H1 (cell line): ENCODE results near the gene MAGI1. TPM values are rescaled to one million over a fixed set of nuclear protein-coding genes. Genes with fewer than 3 reads are reported as not detected.

Experiments used
- CTCF ChIA-PET: fragments of 300-600 bp; sonication (Branson Sonifier 250); formaldehyde crosslinking; loops from one replicate; lab custom pipeline; 2021; ENCODE audit not compliant: partially characterized antibody; lab: Charles Lee
- POLR2A ChIA-PET: fragments of 300-600 bp; sonication (Branson Sonifier 250); formaldehyde crosslinking; loops from one replicate; lab custom pipeline; 2021; ENCODE audit warnings: inconsistent platforms; ENCODE audit not compliant: partially characterized antibody; lab: Charles Lee
- DNase-seq, 2 experiments: peaks; one replicate each; pipeline versions ENCODE4 v3.0.0 to v3.0.0-alpha.2; 2010 to 2022; ENCODE audit warnings: low spot score in 2 of 2, low read depth in 1 of 2, mixed read lengths in 1 of 2
- FAIRE-seq: peaks from 2 replicates; lab custom pipeline; 2011; peaks lifted over from hg19 to GRCh38; lab: Jason Lieb, UNC
- H2AFZ ChIP-seq: 2 replicates; pipeline ENCODE4 v1.8.1; 2012; ENCODE audit warnings: low read length, inconsistent platforms
- H2AK5ac ChIP-seq: 2 replicates; pipeline ENCODE4 v1.6.1; 2013; ENCODE audit warnings: low read depth, low read length
- H2BK120ac ChIP-seq: replicated peaks from 2 replicates; pipeline ENCODE3; 2013; ENCODE audit warnings: low read depth, low read length, inconsistent platforms
- H2BK12ac ChIP-seq: 2 replicates; pipeline ENCODE4 v1.6.1; 2013; ENCODE audit warnings: low read depth, low read length
- H2BK15ac ChIP-seq: 2 replicates; pipeline ENCODE4 v1.6.1; 2013; ENCODE audit warnings: low read length
- H2BK20ac ChIP-seq: 2 replicates; pipeline ENCODE4 v1.6.1; 2013; ENCODE audit warnings: low read length
- H2BK5ac ChIP-seq: 2 replicates; pipeline ENCODE4 v1.6.1; 2013; ENCODE audit warnings: low read depth, low read length
- H3K14ac ChIP-seq: 2 replicates; pipeline ENCODE4 v1.6.1; 2013; ENCODE audit warnings: inconsistent platforms; ENCODE audit not compliant: insufficient read length
- H3K18ac ChIP-seq: 2 replicates; pipeline ENCODE4 v1.6.1; 2013; ENCODE audit warnings: low read length; ENCODE audit errors: extremely low read depth
- H3K23ac ChIP-seq: 2 replicates; pipeline ENCODE4 v1.6.1; 2013; ENCODE audit warnings: inconsistent platforms; ENCODE audit not compliant: insufficient read length
- H3K23me2 ChIP-seq: 2 replicates; pipeline ENCODE4 v1.6.1; 2013; ENCODE audit warnings: low read depth, low read length
- H3K27ac ChIP-seq: 2 replicates; pipeline ENCODE4 v1.6.1; 2011; ENCODE audit warnings: low read depth, low read length, inconsistent platforms
- H3K27me3 ChIP-seq, 4 experiments: replicated peaks in 1 of 4; 1 replicate in 1 of 4; 2 replicates in 3 of 4; pipeline versions ENCODE4 v1.6.1 to v1.8.1; 2011 to 2013; ENCODE audit warnings: low read length in 3 of 4, mild to moderate bottlenecking in 3 of 4, inconsistent platforms in 2 of 4, mixed read lengths in 2 of 4, moderate library complexity in 1 of 4; ENCODE audit not compliant: control insufficient read depth in 3 of 4, insufficient read depth in 3 of 4; ENCODE audit errors: extremely low read depth in 1 of 4
- H3K36me3 ChIP-seq, 4 experiments: 2 replicates each; pipeline versions ENCODE4 v1.6.1 to v1.8.1; 2011 to 2013; ENCODE audit warnings: mild to moderate bottlenecking in 4 of 4, low read length in 3 of 4, moderate library complexity in 2 of 4, control low read depth in 1 of 4, inconsistent platforms in 1 of 4; ENCODE audit not compliant: insufficient read depth in 4 of 4, control insufficient read depth in 2 of 4
- H3K4ac ChIP-seq: replicated peaks from 2 replicates; pipeline ENCODE3; 2013; ENCODE audit warnings: low read length, low read depth, mixed read lengths, inconsistent platforms; ENCODE audit not compliant: insufficient read length
- H3K4me1 ChIP-seq, 4 experiments: replicated peaks in 1 of 4; 1 replicate in 1 of 4; 2 replicates in 3 of 4; pipeline versions ENCODE4 v1.6.1 to v1.8.1; 2011 to 2013; ENCODE audit warnings: low read length in 3 of 4, inconsistent platforms in 2 of 4, mixed read lengths in 1 of 4; ENCODE audit not compliant: insufficient read depth in 4 of 4, control insufficient read depth in 3 of 4
- H3K4me2 ChIP-seq, 2 experiments: 2 replicates each; pipeline versions ENCODE4 v1.6.1 to v1.8.1; 2011 to 2013; ENCODE audit warnings: low read depth in 2 of 2, low read length in 2 of 2, control low read depth in 1 of 2, inconsistent platforms in 1 of 2, mild to moderate bottlenecking in 1 of 2; ENCODE audit not compliant: insufficient read depth in 1 of 2
- H3K4me3 ChIP-seq, 4 experiments: fragments of 200-600, 300-600 bp in 1 of 4; sonication (generic), shearing (Covaris generic), sonication (Bioruptor Twin) in 1 of 4; 2 replicates each; pipeline versions ENCODE4 v1.5.1 to v1.8.1; 2011 to 2016; ENCODE audit warnings: low read length in 4 of 4, low read depth in 3 of 4, control low read depth in 2 of 4, inconsistent platforms in 2 of 4, mild to moderate bottlenecking in 2 of 4, mixed read lengths in 1 of 4, moderate library complexity in 1 of 4; ENCODE audit not compliant: insufficient read depth in 2 of 4; ENCODE audit errors: extremely low read depth in 1 of 4
- H3K56ac ChIP-seq: replicated peaks from 2 replicates; pipeline ENCODE3; 2013; ENCODE audit warnings: low read depth, mild to moderate bottlenecking, mixed read lengths, low read length, inconsistent platforms; ENCODE audit not compliant: insufficient read length
- H3K79me1 ChIP-seq: 2 replicates; pipeline ENCODE4 v1.6.1; 2013; ENCODE audit warnings: low read depth, low read length, control low read depth
- H3K79me2 ChIP-seq, 2 experiments: 2 replicates each; pipeline versions ENCODE4 v1.6.1 to v1.8.1; 2012 to 2013; ENCODE audit warnings: low read length in 2 of 2, mild to moderate bottlenecking in 2 of 2, inconsistent platforms in 1 of 2; ENCODE audit not compliant: insufficient read depth in 2 of 2, control insufficient read depth in 1 of 2
- H3K9ac ChIP-seq, 4 experiments: replicated peaks in 1 of 4; 1 replicate in 1 of 4; 2 replicates in 3 of 4; pipeline versions ENCODE4 v1.6.1 to v1.8.1; 2011 to 2013; ENCODE audit warnings: low read depth in 3 of 4, low read length in 3 of 4, control low read depth in 2 of 4, mild to moderate bottlenecking in 2 of 4, moderate library complexity in 2 of 4, inconsistent platforms in 1 of 4; ENCODE audit errors: extremely low read depth in 1 of 4
- H3K9me3 ChIP-seq, 2 experiments: 2 replicates each; pipeline versions ENCODE4 v1.6.1 to v1.8.1; 2012 to 2013; ENCODE audit warnings: mild to moderate bottlenecking in 2 of 2, moderate library complexity in 2 of 2, control low read depth in 1 of 2, inconsistent platforms in 1 of 2, low read depth in 1 of 2, low read length in 1 of 2, mixed read lengths in 1 of 2; ENCODE audit not compliant: insufficient read depth in 2 of 2
- H4K20me1 ChIP-seq, 2 experiments: replicated peaks in 1 of 2; 2 replicates each; pipeline versions ENCODE3 to v1.8.1; 2011 to 2013; ENCODE audit warnings: inconsistent platforms in 2 of 2, low read length in 2 of 2, mild to moderate bottlenecking in 1 of 2; ENCODE audit not compliant: insufficient read depth in 2 of 2, control insufficient read depth in 1 of 2
- H4K5ac ChIP-seq: 2 replicates; pipeline ENCODE4 v1.6.1; 2013; ENCODE audit warnings: low read length, low read depth, mixed read lengths, inconsistent platforms; ENCODE audit not compliant: insufficient read length
- H4K8ac ChIP-seq: 2 replicates; pipeline ENCODE4 v1.8.0; 2013; ENCODE audit warnings: mild to moderate bottlenecking, moderate library complexity, low read length, inconsistent platforms; ENCODE audit not compliant: insufficient read depth; ENCODE audit errors: extremely low read depth
- H4K91ac ChIP-seq: replicated peaks from 2 replicates; pipeline ENCODE3; 2013; ENCODE audit warnings: low read length, mixed read lengths, inconsistent platforms; ENCODE audit not compliant: insufficient read length
- ATF2 ChIP-seq: IDR thresholded peaks from 2 replicates; pipeline ENCODE4 v1.6.1; 2012; ENCODE audit warnings: low read length, inconsistent platforms
- CBX8 ChIP-seq: fragments of 300-800, 300-1000 bp; sonication (generic); IDR thresholded peaks from 2 replicates; pipeline ENCODE4 v1.7.1; 2016; ENCODE audit warnings: low read depth, low read length, borderline replicate concordance
- CHD1 ChIP-seq: IDR thresholded peaks from 2 replicates; pipeline ENCODE4 v1.6.1; 2012; ENCODE audit warnings: low read depth, low read length, improper control_type of control experiment
- MAFK ChIP-seq: IDR thresholded peaks from 2 replicates; pipeline ENCODE4 v1.6.1; 2012; ENCODE audit warnings: low read depth, mild to moderate bottlenecking, improper control_type of control experiment, low read length
- RFX5 ChIP-seq: IDR thresholded peaks from 2 replicates; pipeline ENCODE4 v1.6.1; 2011; ENCODE audit warnings: low read depth, low read length, improper control_type of control experiment, borderline replicate concordance
- RNF2 ChIP-seq: fragments of 200-900, 300-1000 bp; sonication (generic); IDR thresholded peaks from 2 replicates; pipeline ENCODE4 v1.7.1; 2016; ENCODE audit warnings: borderline replicate concordance, low read depth, mild to moderate bottlenecking, antibody characterized with exemption, low read length; ENCODE audit not compliant: poor library complexity, severe bottlenecking; ENCODE audit errors: missing control alignments
- SP1 ChIP-seq: IDR thresholded peaks from 2 replicates; pipeline ENCODE4 v1.6.1; 2011; ENCODE audit warnings: low read depth, low read length
- SP4 ChIP-seq: IDR thresholded peaks from 2 replicates; pipeline ENCODE4 v1.6.1; 2012; ENCODE audit warnings: low read length, inconsistent platforms
- WGBS, 2 experiments: shearing (Covaris generic) in 1 of 2; methylation state at CpG; one replicate each; pipeline versions ENCODE4 v1.1.6 to v1.1.7; 2013 to 2015; ENCODE audit warnings: low lambda C conversion rate in 2 of 2, mixed read lengths in 2 of 2, inconsistent platforms in 1 of 2, low coverage in 1 of 2, missing lambda C conversion rate in 1 of 2; ENCODE audit not compliant: insufficient replicate concordance in 2 of 2, insufficient coverage in 1 of 2, insufficient read length in 1 of 2; ENCODE audit errors: extremely low coverage in 1 of 2, missing lambda C conversion rate in 1 of 2; 5-methylcytosine and 5-hydroxymethylcytosine counted together
- polyA plus RNA-seq, 7 experiments: library from polyadenylated mRNA; depleted of rRNA in 3 of 7; stranded (reverse) in 5 of 7; unstranded in 2 of 7; fragments of >200 nt in 5 of 7; fragments of 200-250 nt in 2 of 7; gene quantifications; 1 replicate in 5 of 7; 2 replicates in 1 of 7; 4 replicates in 1 of 7; pipeline versions ENCODE4 v1.2.1 to v1.2.3, GENCODE V29; 2011 to 2013; ENCODE audit warnings: missing spikeins in 2 of 7, mixed read lengths in 2 of 7
- total RNA-seq: library from RNA; stranded (reverse); fragmentation: NEBNext Ultra II Directional; extraction: Animal tissue kit (Norgen Biotek cat#: 25700); gene quantifications from 2 replicates; pipeline ENCODE4 v1.2.1, GENCODE V29; 2021

The MAGI1 gene
- total and polyA plus RNA-seq, 2 of the 8 experiments (the other 6 are each of a cell fraction or from before 2014, with no cell fraction given): 19.8 to 78.0 TPM

GRCh38 chr3:65503776-65504175 is 534.9 kb downstream of the MAGI1 start:
- FAIRE-seq: no peak
- Histone ChIP-seq H3K14ac (no peak overlapping the region), H3K4me2 (no peak overlapping the region), H4K20me1 (no peaks in the 10 kb centered on the region), H3K27me3 (no peaks in the 10 kb centered on the region), H2BK5ac (no peak overlapping the region), H2BK15ac (no peak overlapping the region), H4K91ac (no peak overlapping the region), H2BK12ac (no peak overlapping the region), H3K4me3 (no peak overlapping the region), H3K9ac (no peak overlapping the region), H4K5ac (no peak overlapping the region), H2AFZ (no peak overlapping the region), H3K4ac (no peak overlapping the region), H3K79me1 (no peaks in the 10 kb centered on the region; the same call in 1 of the 2 replicates), H3K4me1 (peaks cover 0 to 10% (median 2%) of the 10 kb centered on the region in 4 experiments; a peak in 3 of 7 replicates), H3K18ac (no peak overlapping the region), H3K27ac (no peak overlapping the region), H2AK5ac (no peak overlapping the region), H4K8ac (no peak overlapping the region), H3K56ac (no peak overlapping the region), H2BK20ac (no peak overlapping the region), H3K9me3 (no peaks in the 10 kb centered on the region), H3K23me2 (no peaks in the 10 kb centered on the region), H3K79me2 (peaks cover 0 to 72% of the 10 kb centered on the region in 2 experiments; a peak in 3 of 4 replicates), H3K36me3 (no peaks in the 10 kb centered on the region), H3K23ac (no peak overlapping the region), H2BK120ac (no peak overlapping the region)
- ChIA-PET POLR2A (interaction anchor here (1.0 kb wide), 1 partner anchor 44 kb away, joined by 3 read pairs; no protein-coding TSS in a partner anchor), CTCF (interaction anchor here (0.7 to 1.0 kb wide), 2 partner anchors 26 to 64 kb away, joined by 3 to 4 read pairs; no protein-coding TSS in a partner anchor)
- 76% methylated on average over 1 of the region's 1 CpG; no CpG with 5 or more reads in 1 of the 2 experiments for WGBS, 2 experiments
- no peak for TF ChIP-seq ATF2
- no peak for TF ChIP-seq SP4
- TF ChIP-seq RNF2: no peak
- no peak for TF ChIP-seq CHD1
- TF ChIP-seq MAFK: no peak
- no peak for TF ChIP-seq CBX8
- no peak for TF ChIP-seq RFX5
- TF ChIP-seq SP1: no peak
- DNase-seq: no peak
